SJSA1 (cell line): ENCODE results near the gene GUCA2A. TPM values are rescaled to one million over a fixed set of nuclear protein-coding genes. Genes with fewer than 3 reads are reported as not detected.

ENCODE experiments used
- DNase-seq, 2 experiments: peaks; one replicate each; pipeline ENCODE4 v3.0.0-alpha.2; 2015 to 2020; ENCODE audit warnings: low spot score in 2 of 2, low read depth in 1 of 2
- H3K27ac ChIP-seq: fragments of 250-450 bp; sonication (Bioruptor Pico); 2 replicates; pipeline ENCODE4 v1.5.1; 2020; ENCODE audit warnings: mild to moderate bottlenecking, moderate library complexity
- H3K27me3 ChIP-seq: fragments of 250-450 bp; sonication (Bioruptor Pico); replicated peaks from 2 replicates; pipeline ENCODE4 v1.5.1; 2020; ENCODE audit warnings: mild to moderate bottlenecking, moderate library complexity
- H3K36me3 ChIP-seq: fragments of 250-450 bp; sonication (Bioruptor Pico); 2 replicates; pipeline ENCODE4 v1.5.1; 2020; ENCODE audit warnings: mild to moderate bottlenecking
- H3K4me1 ChIP-seq: fragments of 250-450 bp; sonication (Bioruptor Pico); replicated peaks from 2 replicates; pipeline ENCODE4 v1.6.1; 2021; ENCODE audit warnings: mild to moderate bottlenecking
- H3K4me3 ChIP-seq: fragments of 250-450 bp; sonication (Bioruptor Pico); 2 replicates; pipeline ENCODE4 v1.5.1; 2020; ENCODE audit warnings: mild to moderate bottlenecking
- H3K9me3 ChIP-seq: fragments of 250-450 bp; sonication (Bioruptor Pico); replicated peaks from 2 replicates; pipeline ENCODE4 v1.5.1; 2020; ENCODE audit warnings: mild to moderate bottlenecking
- total RNA-seq: library from RNA; depleted of rRNA; stranded (reverse); fragments of >200 nt; shearing (Covaris generic); gene quantifications from 2 replicates; pipeline ENCODE4 v1.2.3, GENCODE V29; 2014

The GUCA2A gene
- total RNA-seq, 1 experiment from 2014 or later = not detected

DNA sequence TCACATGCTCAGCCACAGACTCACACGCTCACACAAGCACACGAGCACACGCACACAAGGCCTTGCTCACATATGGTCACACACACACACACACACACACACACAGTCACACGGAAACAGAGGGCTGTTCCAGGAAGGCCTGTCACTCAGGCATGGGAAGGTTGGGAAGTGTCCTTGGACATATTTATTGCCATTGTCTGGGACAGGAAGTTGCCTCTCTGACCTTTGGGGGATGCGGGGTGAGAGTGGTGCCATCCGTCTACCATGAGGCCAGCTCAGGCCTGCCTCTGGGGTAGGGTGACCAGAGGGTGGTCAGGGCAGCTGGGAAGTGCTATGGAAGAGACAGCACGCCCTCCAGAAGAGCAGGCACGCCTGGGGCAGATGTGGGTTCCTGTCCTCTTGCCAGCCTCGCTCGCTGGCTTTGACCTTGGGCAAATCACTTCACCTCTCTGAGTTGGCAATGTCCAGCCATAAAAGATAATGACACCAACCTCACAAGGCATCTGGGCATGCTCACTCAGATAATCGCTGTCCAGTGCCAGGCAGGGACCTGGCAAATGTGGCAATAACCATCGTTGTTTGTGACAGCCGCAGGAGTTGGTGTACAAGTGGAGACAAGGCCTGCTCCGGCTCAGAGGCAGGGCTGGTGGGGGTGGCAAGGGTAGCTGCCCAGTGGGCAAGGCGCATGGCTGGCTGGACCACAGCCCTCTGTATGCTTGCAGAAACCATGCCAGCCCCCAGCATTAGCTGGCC is 8.0 kb upstream of the GUCA2A start:
- H3K36me3 ChIP-seq = 0 out of 2 replicates have a peak, but pooled peaks cover 3% of the 10 kb centered on the region
- H3K9me3 ChIP-seq = no peaks in the 10 kb centered on the region
- DNase-seq = no peak
- H3K4me1 ChIP-seq = no peaks in the 10 kb centered on the region
- H3K4me3 ChIP-seq = no peak overlapping the region
- no peak overlapping the region for H3K27ac ChIP-seq
- H3K27me3 ChIP-seq = no peaks in the 10 kb centered on the region

DNA sequence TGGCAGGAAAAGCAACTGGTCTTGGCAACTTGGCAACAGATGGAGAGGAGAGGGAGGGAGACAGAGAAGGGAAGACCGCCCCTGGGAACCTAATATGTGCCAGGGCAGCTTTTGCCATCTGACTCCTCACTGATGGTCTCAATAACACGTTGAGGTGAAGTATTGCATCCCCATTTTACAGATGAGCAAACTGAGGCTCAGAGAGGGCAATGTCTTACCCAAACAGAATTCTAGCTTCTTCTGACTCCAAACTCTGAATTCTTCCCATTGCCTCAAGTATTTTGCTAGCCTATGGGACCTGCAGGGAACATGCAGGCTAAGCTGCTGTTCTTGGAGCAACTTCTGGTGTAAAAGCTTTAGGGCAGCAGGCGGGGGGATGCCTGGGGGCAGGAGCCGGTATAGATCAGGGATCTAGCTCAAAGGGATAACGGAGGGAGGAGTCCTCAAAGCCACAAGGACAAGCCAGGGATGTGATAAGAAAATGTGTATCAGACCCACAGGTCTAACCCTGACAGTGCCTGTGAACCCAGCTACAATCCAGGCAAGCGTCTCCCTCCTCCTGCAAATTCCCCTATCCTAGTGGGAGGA is 7.2 kb upstream of the GUCA2A start:
- H3K4me1 ChIP-seq = no peaks in the 10 kb centered on the region
- no peaks in the 10 kb centered on the region for H3K36me3 ChIP-seq
- DNase-seq = no peak
- no peak overlapping the region for H3K4me3 ChIP-seq
- H3K27me3 ChIP-seq = no peaks in the 10 kb centered on the region
- H3K9me3 ChIP-seq = no peaks in the 10 kb centered on the region
- no peak overlapping the region for H3K27ac ChIP-seq

DNA sequence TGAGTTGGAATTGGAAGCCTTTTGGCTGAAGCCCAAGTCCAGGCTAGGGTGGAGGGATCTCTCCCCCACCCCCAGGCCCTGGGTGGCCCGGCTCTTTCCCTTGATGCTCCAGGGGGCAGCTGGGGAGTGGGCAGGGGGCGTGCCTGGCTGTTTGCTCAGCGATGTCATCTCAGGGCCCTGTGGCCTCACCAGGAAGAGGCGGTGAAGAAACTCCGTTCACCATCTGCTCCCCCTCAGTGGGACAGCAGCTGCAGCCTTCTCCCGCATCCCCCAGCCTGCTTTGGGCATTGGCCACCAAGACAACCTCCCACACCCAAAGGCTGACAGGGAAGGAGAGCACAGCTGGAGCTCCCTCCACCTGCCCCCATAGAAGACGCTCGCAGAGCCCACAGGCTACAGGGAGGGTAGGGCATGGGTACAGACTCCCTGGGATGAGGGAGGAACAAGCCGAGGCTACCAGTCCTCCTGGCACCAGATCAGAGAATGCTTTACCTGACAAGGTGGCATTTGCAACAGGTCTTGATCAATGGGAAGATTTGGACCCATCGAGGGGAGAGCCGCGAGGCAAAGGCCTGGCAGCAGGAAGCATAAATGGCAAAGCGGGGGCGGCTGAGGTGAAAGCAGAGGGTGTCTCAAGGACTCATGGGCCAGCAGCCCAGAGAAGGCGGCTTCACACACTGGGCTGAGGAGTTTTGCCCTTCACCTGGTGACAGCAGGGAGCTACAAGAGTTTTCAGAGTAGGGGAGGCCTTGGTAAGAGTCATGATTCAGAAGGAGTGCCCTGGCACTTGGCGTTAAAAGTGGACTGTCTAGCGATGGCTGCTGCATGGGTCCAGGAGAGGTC is 6.5 kb upstream of the GUCA2A start:
- Histone ChIP-seq H3K36me3 (no peaks in the 10 kb centered on the region), H3K4me3 (no peak overlapping the region), H3K9me3 (no peaks in the 10 kb centered on the region), H3K27me3 (no peaks in the 10 kb centered on the region), H3K27ac (no peak overlapping the region), H3K4me1 (peaks cover under 1% of the 10 kb centered on the region; the same call in 1 of the 2 replicates)
- DNase-seq = no peak

DNA sequence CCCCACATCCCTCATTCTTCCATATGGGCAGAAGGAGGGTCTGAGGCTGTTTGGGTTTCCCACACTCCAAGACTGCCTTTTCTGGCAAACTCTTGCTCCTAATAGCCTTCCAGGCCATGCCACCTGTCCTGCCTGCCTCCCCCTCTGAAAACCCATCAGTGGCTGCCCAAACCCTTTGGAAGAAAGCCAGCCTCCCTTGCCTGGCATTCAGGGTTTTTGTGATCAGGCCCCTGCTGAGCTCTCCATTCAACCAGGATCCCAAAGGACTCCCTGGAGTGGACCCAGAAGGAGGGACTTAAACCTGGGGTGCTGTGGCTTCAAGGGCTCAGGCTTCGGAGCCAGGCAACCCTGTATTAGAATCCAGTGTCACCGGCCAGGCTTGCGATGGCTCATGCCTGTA is 4.2 kb upstream of the GUCA2A start:
- Histone ChIP-seq H3K27me3 (no peaks in the 10 kb centered on the region), H3K4me1 (peaks cover 6% of the 10 kb centered on the region; the same call in 1 of the 2 replicates), H3K36me3 (no peaks in the 10 kb centered on the region), H3K4me3 (no peak overlapping the region), H3K27ac (no peak overlapping the region), H3K9me3 (no peaks in the 10 kb centered on the region)
- DNase-seq = no peak

DNA sequence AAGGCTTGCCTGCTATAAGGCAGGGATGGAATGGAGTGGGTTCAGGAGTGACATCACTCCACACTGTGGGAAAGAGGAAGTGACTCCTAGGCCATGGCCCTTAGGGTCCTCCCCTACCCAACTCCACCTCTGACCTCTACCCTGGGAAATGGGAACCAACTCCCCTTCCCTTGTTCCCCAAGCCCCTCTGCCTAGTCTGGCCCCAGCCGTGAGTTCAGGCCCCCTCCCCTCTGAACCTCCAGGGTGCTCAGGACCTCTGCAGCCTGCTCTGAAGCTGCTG is 3.8 kb upstream of the GUCA2A start:
- Histone ChIP-seq H3K27ac (no peak overlapping the region), H3K4me3 (no peak overlapping the region), H3K9me3 (no peaks in the 10 kb centered on the region), H3K27me3 (no peaks in the 10 kb centered on the region), H3K4me1 (peaks cover 6% of the 10 kb centered on the region; the same call in 1 of the 2 replicates), H3K36me3 (no peaks in the 10 kb centered on the region)
- no peak for DNase-seq

DNA sequence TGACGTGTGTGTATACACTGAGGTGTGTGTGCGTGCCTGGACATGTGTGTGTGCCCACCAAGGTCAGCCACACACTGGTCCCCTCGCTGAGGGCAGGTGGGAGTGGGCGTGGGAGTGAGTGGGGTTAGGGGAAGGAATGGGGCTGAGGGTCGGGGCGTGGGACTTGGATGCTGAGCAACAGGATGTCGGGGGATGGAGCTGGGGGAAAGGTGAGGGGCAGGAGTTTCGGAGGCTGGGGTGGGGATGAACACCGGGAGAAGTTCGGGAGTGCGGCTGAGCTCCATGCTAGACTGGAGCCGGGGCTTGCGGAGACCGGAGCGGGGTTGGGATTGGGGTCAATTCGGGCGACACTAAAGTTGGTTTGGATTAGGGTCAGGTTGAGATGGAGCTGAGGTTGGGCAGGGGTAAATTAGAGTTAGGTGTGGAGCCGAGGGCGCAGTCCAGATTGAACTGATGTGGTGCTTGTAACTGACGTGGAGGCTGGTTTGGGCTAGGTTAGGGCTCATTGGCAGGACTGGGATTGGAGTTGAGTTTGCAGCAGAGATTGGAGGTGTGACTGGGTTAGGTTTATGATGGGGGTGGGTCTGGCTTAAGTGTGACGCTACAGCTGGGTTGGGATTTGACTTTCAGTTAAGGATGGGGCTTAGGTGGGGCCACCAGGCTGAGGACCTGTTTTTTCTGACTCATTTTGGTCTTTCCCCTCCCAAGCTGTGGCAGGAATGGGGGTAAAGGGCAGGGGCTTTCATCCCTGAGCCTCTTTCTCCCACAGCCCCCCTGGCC is 3.3 kb upstream of the GUCA2A start:
- Histone ChIP-seq H3K4me3 (no peak overlapping the region), H3K4me1 (peaks cover 6% of the 10 kb centered on the region; the same call in 1 of the 2 replicates), H3K27ac (no peak overlapping the region), H3K36me3 (no peaks in the 10 kb centered on the region), H3K9me3 (no peaks in the 10 kb centered on the region), H3K27me3 (no peaks in the 10 kb centered on the region)
- DNase-seq = no peak

DNA sequence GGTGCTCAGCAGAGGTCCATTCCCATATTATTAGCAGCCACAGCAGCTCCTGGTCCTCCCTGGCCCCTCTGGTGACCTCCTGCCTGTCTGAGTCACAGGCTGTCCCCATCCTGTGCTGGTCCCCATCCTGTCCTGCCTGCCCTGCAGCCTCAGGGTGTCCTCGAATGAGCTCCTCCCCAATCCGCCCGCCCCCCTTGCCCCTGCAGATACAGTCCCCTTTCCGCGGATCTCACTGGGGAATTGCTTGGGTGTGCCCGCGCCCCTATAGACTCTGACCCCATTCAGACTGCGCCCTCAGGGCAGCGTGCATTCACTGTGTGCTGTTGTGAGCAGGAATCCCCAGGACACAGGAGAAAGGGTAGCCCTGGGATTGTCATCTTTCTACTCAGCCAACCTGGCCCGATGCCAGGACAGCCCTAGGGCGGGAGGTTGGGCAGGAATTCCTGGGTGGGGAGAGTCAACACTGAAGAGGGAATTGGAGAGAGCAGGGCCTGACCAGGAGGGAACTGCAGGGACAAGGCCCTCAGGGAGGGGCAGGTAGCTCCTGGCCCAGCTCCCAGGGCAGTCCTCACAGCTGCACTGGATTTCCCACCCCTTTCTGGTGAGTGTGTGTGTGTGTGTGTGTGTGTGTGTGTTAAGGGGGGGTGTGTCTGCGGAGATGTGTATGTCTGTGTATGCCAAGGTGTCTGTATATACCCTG is 1.1 kb upstream of the GUCA2A start:
- no peaks in the 10 kb centered on the region for H3K36me3 ChIP-seq
- peak; percentile 49 to 71 for DNase-seq
- peaks cover 6% of the 10 kb centered on the region; the same call in 1 of the 2 replicates for H3K4me1 ChIP-seq
- H3K9me3 ChIP-seq = peaks cover 3% of the 10 kb centered on the region; the same call in 1 of the 2 replicates
- no peak overlapping the region for H3K27ac ChIP-seq
- no peaks in the 10 kb centered on the region for H3K27me3 ChIP-seq
- no peak overlapping the region for H3K4me3 ChIP-seq

DNA sequence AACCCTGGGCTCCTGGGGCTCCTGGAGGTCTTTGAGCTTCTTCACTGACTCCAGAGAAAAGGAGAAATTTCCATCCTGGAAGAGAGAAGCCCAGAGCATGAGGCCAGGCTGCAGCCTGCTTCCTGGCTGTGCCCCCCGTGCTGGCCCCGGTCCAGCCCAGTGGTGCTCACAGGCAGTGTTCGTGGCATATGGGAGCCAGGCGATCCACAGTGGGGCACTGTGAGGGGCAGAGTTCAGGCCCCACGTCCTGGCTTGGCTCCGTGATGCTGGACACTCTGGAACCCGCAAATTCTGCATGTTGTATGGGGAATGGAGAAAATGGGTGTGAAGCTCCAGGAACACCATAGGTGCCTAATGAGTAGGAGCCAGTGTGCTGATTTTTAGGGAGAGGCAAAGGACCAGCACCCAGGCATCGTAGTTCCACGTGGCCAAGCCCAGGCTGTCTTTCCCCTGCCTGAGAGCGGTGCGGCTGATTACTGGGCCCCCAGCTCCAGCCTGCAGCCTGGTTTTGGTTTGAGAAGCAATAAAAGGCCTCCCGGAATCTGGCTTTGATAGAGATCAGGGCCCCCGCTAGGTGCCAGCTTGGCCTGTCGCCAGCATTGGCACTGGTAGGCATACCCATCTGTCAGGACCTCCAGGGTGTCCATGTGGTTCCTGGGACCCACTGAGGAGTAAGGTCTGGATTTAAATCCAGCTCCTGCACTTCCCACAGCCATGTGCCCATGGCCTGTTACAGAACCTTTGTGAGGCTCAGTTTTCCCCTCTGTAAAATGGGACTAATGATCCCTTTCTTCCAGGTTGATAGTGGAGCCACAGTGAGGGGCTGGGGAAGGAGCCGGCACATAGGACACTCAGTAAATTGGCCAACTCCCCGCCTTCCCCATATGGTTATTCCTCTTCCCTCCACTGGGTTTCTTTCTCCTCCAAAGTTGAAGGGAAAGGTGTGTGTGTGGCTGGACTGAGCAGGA is 725 bp downstream of the GUCA2A start:
- Histone ChIP-seq H3K4me1 (peaks cover 6% of the 10 kb centered on the region; the same call in 1 of the 2 replicates), H3K4me3 (no peak overlapping the region), H3K27ac (no peak overlapping the region), H3K27me3 (no peaks in the 10 kb centered on the region; the same call in 1 of the 2 replicates), H3K36me3 (no peaks in the 10 kb centered on the region), H3K9me3 (peaks cover 3% of the 10 kb centered on the region; the same call in 1 of the 2 replicates)
- no peak for DNase-seq

DNA sequence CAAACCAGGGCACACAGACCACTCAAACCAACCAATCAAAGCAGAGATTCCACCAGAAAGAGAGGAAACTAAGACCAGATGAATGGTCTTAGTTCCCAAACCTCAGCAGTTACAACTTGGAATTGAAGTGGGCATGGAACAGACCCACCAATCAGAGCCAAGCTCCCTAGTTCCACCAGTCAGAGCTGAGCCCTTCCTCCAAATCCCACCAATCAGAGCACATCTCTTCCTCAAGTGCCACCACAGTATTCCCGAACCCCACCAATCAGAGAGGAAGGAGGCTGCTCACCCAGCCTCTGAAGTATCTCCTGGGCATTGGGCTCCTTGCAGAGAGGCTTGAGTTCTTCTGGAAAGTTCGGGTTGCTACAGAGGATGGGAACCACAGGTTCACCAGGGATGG is 1.4 kb downstream of the GUCA2A start:
- Histone ChIP-seq H3K27me3 (no peaks in the 10 kb centered on the region; the same call in 1 of the 2 replicates), H3K4me3 (no peak overlapping the region), H3K36me3 (no peaks in the 10 kb centered on the region), H3K4me1 (peaks cover 6% of the 10 kb centered on the region; the same call in 1 of the 2 replicates), H3K9me3 (peaks cover 3% of the 10 kb centered on the region; the same call in 1 of the 2 replicates), H3K27ac (no peak overlapping the region)
- no peak for DNase-seq

DNA sequence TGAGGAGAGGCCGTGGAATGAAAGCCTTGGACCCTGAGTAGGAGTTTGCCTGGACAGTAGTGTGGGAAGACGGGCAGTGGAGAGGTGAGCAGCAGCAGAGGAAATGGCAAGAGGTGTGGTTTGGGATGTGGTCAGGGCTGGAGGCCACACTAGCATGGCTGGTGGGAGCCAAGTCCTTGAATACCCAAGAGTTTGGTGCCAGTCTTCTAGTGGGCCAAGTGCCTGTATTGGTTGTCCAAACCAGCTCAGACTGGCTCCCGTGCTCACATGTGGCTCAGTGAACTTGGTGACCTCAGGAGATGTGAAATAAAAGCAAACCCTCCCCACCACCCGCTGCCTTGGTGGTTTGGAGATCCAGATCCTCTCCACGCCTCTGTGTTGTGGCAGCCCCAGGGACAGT is 2.4 kb downstream of the GUCA2A start:
- Histone ChIP-seq H3K27ac (no peak overlapping the region), H3K27me3 (no peaks in the 10 kb centered on the region; the same call in 1 of the 2 replicates), H3K4me1 (peaks cover 6% of the 10 kb centered on the region; the same call in 1 of the 2 replicates), H3K9me3 (peaks cover 3% of the 10 kb centered on the region; the same call in 1 of the 2 replicates), H3K36me3 (no peaks in the 10 kb centered on the region), H3K4me3 (no peak overlapping the region)
- no peak for DNase-seq

DNA sequence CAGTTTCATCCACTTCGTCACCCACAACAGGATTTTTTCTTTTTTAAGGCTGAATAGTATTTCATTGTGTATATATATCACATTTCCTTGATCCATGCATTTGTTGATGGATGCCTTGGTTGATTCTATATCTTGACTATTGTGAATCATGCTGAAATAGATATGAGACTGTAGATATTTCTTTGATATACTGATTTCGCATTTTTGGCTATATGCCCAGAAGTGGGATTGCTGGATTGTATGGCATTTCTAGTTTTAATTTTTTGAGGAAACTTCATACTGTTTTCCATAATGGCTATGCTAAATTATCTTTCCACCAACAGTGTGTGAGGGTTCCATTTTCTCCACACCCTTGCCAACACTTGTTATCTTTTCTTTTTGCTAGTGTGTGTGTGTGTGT is 6.4 kb downstream of the GUCA2A start:
- peaks cover 3% of the 10 kb centered on the region; the same call in 1 of the 2 replicates for H3K9me3 ChIP-seq
- no peak for DNase-seq
- no peaks in the 10 kb centered on the region for H3K4me1 ChIP-seq
- no peak overlapping the region for H3K27ac ChIP-seq
- H3K36me3 ChIP-seq = no peaks in the 10 kb centered on the region
- H3K27me3 ChIP-seq = no peaks in the 10 kb centered on the region; the same call in 1 of the 2 replicates
- no peak overlapping the region for H3K4me3 ChIP-seq

DNA sequence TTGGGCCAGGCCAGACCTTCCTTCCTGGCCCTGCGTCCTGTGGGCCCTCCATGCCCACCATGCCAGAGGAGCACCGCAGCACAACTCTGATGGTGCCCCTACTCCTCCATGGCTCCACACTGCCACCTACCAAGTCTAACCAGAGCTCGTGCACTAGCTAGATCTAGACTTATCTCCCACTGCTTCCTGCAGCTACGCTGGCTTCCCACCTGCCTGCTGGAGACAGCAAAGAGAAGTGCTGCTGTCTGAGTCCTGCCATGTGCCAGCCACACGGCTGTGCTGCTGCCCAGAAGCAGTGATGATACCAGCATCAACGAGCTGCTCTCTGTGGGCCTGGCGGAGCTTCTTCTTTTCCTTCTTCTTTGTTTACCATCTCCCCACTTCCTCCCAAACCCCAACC is 6.9 kb downstream of the GUCA2A start:
- Histone ChIP-seq H3K27ac (no peak overlapping the region), H3K36me3 (no peaks in the 10 kb centered on the region), H3K27me3 (no peaks in the 10 kb centered on the region; the same call in 1 of the 2 replicates), H3K4me3 (no peak overlapping the region), H3K4me1 (no peaks in the 10 kb centered on the region), H3K9me3 (peaks cover 3% of the 10 kb centered on the region; the same call in 1 of the 2 replicates)
- no peak for DNase-seq
